Measurements from ENCODE around the gene SLC6A13. TPM values are rescaled to one million over a fixed set of nuclear protein-coding genes. Genes with fewer than 3 reads are reported as not detected.
"Not testable (repeated sequence)": the region's sequence is repeated elsewhere in the genome, so short reads cannot be mapped to it uniquely, and the experiment has no call there.

Gene SLC6A13
- total and polyA plus RNA-seq, 8 donors = not detected

GRCh38 chr12:298059-298458 lies 35.4 kb upstream of the SLC6A13 start:
- 76 to 89% (median 78%) methylated on average over 7 to 8 of the region's 8 CpGs for WGBS, 5 donors
- H3K27me3 ChIP-seq; H3K4me1 ChIP-seq; DNase-seq; H3K27ac ChIP-seq; H3K9me3 ChIP-seq; H3K4me3 ChIP-seq; intact Hi-C loops (cut with DNase I; ENCODE audit: low total_unique reads): not testable (repeated sequence)
- peaks cover 40 to 93% (median 82%) of the 10 kb centered on the region in 4 donors for H3K36me3 ChIP-seq

- Histone ChIP-seq H3K4me1 (no peaks in the 10 kb centered on the region), H3K4me3 (no peak overlapping the region), H3K27me3 (no peaks in the 10 kb centered on the region), H3K9me3 (no peaks in the 10 kb centered on the region), H3K27ac (no peak overlapping the region), H3K36me3 (peaks cover 54 to 95% (median 89%) of the 10 kb centered on the region in 4 donors)
- no peak for DNase-seq
- no peak for TF ChIP-seq EP300 (IDR thresholded peaks at IDR 0.05)
- no peak for TF ChIP-seq POLR2AphosphoS5 (IDR thresholded peaks at IDR 0.05)
- TF ChIP-seq POLR2A (IDR thresholded peaks at IDR 0.05) = no peak
- TF ChIP-seq CTCF (IDR thresholded peaks at IDR 0.05) = no peak
- WGBS, 5 donors = 95 to 100% (median 96%) methylated on average over 1 of the region's 1 CpG
- intact Hi-C loops (cut with DNase I; ENCODE audit: low total_unique reads) = no loop called here
These were observed 32.5 kb upstream of the SLC6A13 start for GRCh38 chr12:295132-295531.

GRCh38 chr12:293199-293598 lies 30.6 kb upstream of the SLC6A13 start:
- Histone ChIP-seq H3K4me3 (no peak overlapping the region), H3K36me3 (peaks cover 51 to 84% (median 79%) of the 10 kb centered on the region in 4 donors), H3K27me3 (no peaks in the 10 kb centered on the region), H3K9me3 (no peaks in the 10 kb centered on the region), H3K27ac (no peak overlapping the region), H3K4me1 (peaks cover 0 to 14% (median 3%) of the 10 kb centered on the region in 4 donors)
- TF ChIP-seq EP300 (IDR thresholded peaks at IDR 0.05) (no peak), POLR2A (IDR thresholded peaks at IDR 0.05) (no peak)
- no peak for DNase-seq
- intact Hi-C loops (cut with DNase I; ENCODE audit: low total_unique reads) = no loop called here
- 90 to 96% (median 94%) methylated on average over 5 of the region's 5 CpGs for WGBS, 5 donors

GRCh38 chr12:292186-292585 lies 29.6 kb upstream of the SLC6A13 start:
- Histone ChIP-seq H3K27me3 (no peaks in the 10 kb centered on the region), H3K9me3 (no peaks in the 10 kb centered on the region), H3K36me3 (peaks cover 43 to 81% (median 70%) of the 10 kb centered on the region in 4 donors), H3K4me3 (no peak overlapping the region), H3K4me1 (peaks cover 0 to 14% (median 3%) of the 10 kb centered on the region in 4 donors), H3K27ac (no peak overlapping the region)
- intact Hi-C loops (cut with DNase I; ENCODE audit: low total_unique reads) = no loop called here
- WGBS, 5 donors = 95 to 100% (median 98%) methylated on average over 1 of the region's 1 CpG
- TF ChIP-seq POLR2AphosphoS5 (IDR thresholded peaks at IDR 0.05) = no peak
- no peak for TF ChIP-seq POLR2A (IDR thresholded peaks at IDR 0.05)
- TF ChIP-seq CTCF (IDR thresholded peaks at IDR 0.05) = no peak
- no peak for TF ChIP-seq EP300 (IDR thresholded peaks at IDR 0.05)
- DNase-seq = no peak

- Histone ChIP-seq H3K36me3 (peaks cover 43 to 81% (median 64%) of the 10 kb centered on the region in 4 donors), H3K27ac (no peak overlapping the region), H3K4me3 (no peak overlapping the region), H3K27me3 (no peaks in the 10 kb centered on the region), H3K9me3 (no peaks in the 10 kb centered on the region), H3K4me1 (peaks cover 0 to 14% (median 3%) of the 10 kb centered on the region in 4 donors)
- no peak for DNase-seq
- WGBS, 5 donors = 61 to 81% (median 75%) methylated on average over 1 of the region's 1 CpG
- intact Hi-C loops (cut with DNase I; ENCODE audit: low total_unique reads) = no loop called here
- TF ChIP-seq CTCF (IDR thresholded peaks at IDR 0.05) (no peak), POLR2A (IDR thresholded peaks at IDR 0.05) (no peak), EP300 (IDR thresholded peaks at IDR 0.05) (no peak), POLR2AphosphoS5 (IDR thresholded peaks at IDR 0.05) (no peak)
These were observed 28.6 kb upstream of the SLC6A13 start for GRCh38 chr12:291153-291723.
